GM18861 (cell line): ENCODE results near the gene PDRG1.
"Not testable (repeated sequence)": the region's sequence is repeated elsewhere in the genome, so short reads cannot be mapped to it uniquely, and the experiment has no call there.

Source experiments
- ATAC-seq: cut with Tn5 transposase; IDR thresholded peaks from one replicate; pipeline ENCODE4 v1.9.1; 2021; ENCODE audit not compliant: unreplicated experiment

The PDRG1 gene

DNA sequence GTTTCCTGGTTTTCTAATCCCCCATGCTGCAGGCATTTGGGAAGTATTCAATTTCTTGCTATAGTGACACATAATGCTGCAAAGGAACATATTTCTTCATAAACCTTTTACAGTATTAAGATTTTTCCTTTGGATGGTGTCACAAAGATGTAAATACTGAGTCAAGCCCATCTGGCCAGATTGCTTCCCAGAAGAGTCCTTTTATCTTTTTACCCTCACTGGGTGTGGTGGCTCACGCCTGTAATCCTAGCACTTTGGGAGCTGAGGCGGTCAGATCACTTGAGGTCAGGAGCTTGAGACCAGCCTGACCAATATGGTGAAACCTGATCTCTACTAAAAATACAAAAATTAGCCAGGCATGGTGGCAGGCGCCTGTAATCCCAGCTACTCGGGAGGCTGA is 22.2 kb downstream of the PDRG1 start:
- not testable (repeated sequence) for ATAC-seq

DNA sequence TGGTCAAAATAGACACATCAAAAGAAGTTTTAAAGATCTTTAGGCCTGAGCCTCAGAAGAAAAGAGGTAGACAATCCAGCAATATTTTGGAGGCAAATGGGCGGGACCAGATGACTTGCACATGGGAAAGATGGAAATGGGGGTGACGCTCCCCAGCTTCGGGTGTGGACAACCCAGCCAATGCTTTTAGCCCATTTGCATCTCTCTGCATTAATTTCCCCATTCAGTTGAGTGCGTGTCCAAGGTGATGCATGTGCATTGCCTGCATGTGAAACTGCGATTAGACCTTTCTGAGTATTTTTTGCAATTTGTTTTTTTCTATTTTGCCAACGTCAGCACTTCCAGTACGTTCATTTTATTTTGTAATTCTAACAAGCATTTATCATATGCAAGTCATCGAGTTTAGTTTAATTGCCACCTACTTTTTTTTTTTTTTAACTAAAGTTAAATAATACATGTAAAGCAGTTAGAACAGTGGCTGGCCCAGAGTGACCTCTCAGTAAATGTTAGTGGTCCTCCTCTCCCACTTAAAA is 24.2 kb downstream of the PDRG1 start:
- ATAC-seq: no peak

DNA sequence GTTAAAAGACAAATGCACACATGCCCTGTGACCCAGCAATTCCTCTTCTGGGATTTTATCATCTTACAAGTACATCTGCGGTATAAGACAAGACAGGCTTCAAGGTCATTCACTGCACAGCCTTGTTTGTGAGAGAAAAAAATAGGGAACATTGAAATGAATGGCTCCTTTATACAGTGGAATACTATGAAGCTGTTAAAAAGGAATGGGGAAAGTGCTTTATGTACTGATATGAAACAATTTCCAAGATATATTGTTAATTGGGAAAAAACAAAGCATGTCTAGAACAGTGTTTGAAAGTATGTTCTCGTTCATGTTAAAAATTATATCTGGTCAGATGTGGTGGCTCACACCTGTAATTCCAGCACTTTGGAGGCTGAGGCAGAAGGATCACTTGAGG is 25.4 kb downstream of the PDRG1 start:
- ATAC-seq: no peak

DNA sequence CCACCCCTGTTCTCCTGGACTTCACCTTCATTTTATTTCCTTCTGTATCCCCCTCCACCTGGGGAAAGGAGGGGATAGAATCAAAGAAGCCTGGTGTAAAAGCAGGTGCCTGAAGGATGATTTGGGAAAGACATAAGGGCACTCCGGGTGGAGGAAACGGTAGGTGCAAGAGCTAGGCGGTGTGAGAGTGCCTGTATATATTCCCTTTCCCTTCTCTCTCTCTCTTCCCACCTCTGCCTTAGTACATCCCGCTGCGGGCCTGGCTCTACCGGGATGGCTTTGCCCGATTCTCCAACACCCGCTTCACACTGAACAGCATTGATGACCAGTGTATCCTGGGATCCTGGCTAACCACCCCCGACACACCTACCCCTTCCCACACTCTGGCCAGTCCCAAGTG is 26.2 kb downstream of the PDRG1 start:
- no peak for ATAC-seq

DNA sequence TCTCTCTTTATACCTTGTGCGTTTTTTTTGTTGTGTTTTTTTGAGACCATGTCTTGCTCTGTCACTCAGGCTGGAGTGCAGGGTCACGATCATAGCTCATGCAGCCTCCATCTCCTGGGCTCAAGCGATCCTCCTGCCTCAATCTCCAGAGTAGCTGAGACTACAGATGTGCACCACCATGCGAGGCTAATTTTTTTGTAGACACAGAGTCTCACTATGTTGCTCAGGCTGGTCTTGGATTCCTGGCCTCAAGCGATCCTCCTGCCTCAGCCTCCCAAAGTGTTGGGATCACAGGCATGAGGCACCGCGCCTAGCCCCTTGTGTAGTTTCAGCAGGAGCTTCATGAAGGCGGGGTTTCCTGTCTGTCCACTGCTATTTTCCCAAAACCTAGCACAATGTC is 27.3 kb downstream of the PDRG1 start:
- ATAC-seq: no peak

DNA sequence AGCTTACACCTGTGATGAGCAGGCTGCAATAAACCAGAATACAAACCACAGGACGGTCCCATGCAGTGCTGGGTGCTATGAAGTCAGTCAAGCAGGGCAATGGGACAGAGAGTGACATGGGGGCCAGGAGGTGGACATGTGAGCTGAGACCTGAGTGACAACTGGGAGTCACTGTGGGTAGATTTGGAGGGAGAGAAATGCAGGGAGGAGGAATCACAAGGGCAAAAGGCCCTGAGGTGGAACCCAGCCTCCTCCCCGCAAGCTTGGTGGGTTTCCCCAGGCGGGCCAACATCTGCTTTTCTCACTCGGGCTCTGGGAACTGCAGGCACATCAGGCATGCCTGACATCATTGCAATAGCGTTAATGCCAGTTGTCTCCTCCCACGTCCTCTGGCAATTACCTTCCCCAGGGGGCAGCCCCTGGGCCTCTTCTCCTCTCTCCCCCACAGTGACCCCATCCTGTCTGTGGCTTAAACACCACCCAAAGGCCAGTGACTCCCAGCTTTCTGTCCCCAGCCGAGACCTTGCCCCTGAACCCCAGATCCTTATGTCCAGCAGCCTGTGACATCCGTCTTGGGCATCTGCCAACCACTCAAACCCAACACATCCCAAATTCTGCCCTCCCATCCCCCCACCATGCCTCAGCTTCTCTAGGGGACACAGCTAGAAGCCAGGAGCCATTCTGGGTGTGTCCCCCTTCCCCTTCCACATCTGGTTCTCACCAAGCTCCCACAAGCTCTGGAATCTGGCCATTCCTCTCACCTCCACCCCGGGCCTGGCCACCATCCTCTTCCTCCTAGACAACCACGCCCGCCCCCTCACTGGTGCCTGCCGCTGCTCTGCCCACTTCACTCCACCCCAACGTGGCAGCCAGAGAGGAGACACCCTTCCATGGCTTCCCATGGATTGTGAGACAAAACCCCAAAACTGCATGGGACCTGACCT is 28.2 kb downstream of the PDRG1 start:
- peak; percentile 57 for ATAC-seq

DNA sequence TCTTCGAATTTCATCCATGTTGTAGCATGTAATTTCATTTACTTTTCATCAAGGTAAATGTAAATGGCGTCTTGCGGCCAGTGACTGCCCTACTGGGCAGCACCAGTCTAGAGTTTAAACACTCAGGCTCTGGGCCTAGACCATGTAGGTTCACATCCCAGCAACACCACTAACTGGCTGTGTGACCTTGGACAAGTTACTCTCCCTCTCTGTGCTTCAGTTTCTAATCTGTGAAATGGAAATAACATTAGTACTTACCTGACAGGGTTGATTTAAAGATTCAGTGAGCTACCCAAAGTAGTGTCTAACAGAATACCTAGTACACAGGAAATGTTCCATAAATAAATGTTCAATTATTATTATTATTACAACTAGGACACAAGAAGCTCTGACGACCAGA is 29.3 kb downstream of the PDRG1 start:
- ATAC-seq: no peak

DNA sequence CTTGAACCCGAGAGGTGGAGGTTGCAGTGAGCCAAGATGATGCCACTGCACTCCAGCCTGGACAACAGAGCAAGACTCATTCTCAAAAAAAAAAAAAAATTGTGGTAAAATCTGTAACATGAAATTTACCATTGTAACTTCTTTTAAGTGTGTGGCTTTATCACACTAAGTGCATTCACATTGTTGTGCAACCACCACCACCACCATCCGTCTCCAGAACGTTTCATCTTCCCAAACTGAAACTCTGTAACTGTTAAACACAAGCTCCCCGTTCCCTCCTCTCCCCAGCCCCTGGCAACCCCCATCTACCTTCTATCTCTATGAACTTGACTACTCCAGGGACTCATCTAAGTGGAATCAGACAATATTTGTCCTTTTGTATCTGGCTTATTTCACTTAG is 29.7 kb downstream of the PDRG1 start:
- no peak for ATAC-seq

DNA sequence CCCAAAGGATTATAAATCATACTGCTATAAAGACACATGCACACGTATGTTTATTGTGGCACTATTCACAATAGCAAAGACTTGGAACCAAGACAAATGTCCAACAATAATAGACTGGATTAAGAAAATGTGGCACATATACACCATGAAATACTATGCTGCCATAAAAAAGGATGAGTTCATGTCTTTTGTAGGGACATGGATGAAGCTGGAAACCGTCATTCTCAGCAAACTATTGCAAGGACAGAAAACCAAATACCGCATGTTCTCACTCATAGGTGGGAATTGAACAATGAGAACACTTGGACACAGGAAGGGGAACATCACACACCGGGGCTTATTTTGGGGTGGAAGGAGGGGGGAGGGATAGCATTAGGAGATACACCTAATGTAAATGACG is 30.4 kb downstream of the PDRG1 start:
- not testable (repeated sequence) for ATAC-seq

DNA sequence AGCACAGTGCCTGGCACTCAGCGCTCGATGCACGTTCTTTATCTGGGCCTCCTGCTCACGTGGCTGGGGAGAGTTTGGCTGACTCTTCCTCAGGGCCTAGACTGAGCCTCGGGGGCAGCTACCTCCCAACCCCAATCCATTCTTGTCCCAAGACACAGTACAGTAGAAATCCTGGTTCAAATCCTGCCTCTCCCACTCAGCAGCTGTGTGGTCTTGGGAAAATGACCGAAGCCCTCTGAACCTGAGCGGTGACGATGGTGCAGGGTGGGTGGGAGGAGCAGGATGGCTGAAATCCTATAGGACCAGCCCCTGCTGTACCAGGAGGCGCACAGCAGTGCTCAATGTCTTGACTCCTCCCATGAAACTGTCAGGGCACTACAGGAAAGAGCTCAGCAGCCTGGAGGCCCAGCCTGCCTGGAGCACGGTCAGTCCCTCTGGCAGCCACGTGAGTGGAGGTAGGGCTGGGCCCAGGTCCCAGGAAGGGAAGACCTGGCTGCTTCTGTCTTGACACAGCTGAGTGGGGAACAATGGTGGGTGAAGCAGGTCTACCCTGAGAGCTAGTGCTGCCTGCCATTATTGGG is 31.5 kb downstream of the PDRG1 start:
- ATAC-seq: no peak

DNA sequence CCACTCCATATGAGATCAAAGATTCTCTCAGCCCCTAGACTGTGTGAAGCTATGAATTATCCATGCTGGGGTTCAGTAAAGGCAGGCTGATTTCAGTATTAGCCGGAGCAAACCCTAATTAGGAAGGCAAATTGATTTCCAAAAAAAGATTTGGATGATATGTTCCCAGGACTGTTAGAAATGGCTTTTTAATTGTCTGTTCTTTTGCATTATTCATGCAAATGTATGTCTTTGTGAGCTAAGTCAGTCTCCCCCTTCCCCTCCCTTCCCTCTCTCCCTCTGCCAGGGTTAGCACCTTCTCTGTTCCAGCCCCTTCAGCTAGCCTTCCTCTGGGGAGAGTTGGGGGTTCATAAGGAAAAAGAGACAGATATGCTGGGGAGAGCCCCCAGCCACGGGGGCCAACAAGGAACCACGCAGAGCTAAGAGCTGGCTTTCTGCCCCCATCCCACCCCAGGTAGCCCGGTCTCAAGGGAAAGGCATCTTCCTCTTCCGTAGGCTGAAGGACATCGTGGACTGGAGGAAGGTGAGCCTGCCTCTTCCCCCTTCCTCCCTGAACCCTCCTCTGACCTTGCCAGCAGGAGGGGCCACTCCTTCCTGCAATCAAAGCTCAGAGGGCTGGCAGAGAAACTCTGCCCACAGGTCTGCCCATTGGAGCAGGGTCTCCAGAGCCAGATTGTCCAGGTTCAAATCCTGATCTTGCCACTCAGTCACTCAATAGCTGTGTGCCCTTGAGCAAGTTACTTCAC is 32.3 kb downstream of the PDRG1 start:
- no peak for ATAC-seq

DNA sequence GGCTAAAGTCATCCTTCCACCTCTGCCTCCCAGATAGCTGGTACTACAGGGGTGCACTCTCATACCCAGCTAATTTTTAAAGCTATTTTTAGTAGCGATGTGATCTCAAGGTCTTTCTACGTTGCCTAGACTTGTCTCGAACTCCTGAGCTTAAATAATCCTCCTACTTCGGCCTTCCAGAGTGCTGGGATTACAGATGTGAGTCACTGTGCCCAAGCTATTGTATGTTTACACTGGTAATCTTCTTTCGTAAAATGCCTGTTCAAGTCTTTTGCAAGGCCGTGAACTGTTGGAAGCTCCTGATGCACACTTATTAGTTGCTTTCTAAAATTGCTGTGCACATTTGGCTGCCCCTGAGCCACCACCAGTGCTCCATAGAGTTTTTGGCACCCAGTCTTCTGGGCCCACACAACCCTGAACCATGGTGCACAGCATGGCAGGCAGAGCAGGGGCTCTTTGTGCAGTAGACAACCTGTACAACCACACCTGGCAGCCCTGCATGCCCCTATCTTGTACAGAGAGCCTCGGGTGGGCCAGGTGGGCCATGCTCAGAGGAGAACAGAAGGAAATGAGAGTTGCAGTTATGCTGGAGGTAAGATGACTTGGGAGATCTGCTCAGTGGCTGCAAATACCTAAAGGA is 33.3 kb downstream of the PDRG1 start:
- ATAC-seq: no peak

DNA sequence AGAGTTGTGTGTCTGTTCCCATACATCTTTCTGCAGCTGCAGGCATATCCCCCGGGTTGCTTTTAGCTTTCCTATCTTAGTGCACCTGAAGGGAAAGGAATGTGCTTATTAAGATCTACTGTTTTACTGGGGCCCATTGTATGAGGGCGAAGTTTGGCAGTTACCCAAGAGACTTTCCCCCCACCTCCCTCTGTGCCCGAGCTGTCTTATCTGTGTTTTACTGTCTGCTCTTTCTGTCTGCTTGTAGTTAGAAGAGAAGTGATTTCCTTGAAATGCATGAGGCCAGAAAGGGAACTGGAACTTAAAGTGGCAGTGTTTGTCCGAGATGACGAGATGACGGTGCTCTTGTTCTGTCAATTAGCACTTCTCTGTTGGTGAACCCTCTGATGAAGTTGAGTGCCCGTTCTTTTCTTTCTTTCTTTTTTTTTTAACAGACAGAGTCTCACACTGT is 33.9 kb downstream of the PDRG1 start:
- ATAC-seq: not testable (repeated sequence)

DNA sequence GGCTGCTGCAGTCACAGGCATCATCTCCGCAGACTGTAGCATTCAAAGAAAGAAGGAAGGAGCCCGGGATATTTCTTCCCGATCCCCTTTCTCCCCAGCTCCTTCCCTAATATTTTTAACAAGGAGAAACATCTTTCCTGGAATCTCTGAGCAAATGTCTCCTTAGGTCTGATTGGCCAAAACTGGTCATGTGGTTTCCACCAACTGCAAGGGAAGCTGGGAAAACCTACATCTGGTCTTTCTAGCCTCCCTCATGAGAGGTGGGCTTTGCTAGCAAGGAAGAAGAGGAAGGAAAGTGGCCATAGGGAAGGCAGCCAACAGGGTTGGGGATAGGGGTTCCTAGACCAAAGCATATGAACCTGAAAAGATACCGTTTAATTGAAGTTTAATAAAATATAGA is 35.1 kb downstream of the PDRG1 start:
- no peak for ATAC-seq

DNA sequence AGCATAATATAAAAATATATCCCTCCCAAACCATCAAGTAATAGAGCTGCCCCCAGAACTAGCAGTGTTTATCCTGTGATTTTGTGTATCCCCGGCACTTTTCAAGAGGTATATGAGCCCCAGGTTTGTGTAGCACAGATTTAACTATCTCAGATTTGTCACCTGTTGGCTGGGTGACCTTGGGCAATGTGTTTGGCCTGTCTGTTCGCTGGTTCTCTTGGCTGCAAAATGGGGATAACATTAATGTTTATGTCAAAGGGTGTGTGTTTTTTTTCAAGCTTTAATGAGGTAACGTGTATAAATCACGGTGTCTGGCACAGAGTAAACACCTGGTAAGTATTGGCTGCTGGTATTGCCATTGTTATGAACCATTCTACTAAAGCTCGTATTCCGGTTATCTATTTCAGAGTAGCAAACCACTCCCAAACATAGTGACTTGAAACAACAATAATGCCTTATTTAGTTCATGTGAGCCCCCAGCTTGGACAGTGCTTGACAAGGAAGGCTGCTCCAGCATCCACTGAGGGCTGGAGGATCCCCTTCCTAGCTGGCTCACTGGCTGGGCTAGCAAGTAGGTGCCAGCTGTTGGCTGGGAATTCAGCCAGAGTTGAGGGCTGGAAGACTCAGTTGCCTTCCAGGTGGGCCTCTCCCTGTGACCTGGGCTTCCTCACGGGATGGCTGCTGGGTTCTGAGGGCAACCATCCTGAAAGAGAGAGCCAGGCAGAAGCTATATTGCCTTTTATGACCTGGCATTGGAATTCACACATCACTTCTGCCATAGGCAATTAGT is 36.2 kb downstream of the PDRG1 start:
- ATAC-seq: no peak

DNA sequence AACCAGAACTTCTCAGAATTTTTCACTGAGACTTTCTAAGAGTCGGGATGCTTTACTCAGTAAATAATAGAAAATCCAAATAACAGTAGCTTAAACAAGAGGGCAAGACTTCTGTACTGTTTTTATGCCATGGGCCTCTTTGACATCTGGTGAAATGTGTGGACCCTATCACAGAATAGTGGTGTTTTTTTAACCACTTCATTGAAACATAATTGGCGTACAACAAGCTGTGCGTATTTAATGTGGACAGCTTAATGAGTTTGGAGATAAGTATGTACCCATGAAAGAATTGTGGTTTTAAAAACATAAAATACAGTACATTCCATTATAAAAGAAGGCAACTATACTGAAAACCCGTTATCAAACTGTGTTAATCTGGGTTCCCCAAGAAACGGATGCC is 37.7 kb downstream of the PDRG1 start:
- ATAC-seq: no peak

DNA sequence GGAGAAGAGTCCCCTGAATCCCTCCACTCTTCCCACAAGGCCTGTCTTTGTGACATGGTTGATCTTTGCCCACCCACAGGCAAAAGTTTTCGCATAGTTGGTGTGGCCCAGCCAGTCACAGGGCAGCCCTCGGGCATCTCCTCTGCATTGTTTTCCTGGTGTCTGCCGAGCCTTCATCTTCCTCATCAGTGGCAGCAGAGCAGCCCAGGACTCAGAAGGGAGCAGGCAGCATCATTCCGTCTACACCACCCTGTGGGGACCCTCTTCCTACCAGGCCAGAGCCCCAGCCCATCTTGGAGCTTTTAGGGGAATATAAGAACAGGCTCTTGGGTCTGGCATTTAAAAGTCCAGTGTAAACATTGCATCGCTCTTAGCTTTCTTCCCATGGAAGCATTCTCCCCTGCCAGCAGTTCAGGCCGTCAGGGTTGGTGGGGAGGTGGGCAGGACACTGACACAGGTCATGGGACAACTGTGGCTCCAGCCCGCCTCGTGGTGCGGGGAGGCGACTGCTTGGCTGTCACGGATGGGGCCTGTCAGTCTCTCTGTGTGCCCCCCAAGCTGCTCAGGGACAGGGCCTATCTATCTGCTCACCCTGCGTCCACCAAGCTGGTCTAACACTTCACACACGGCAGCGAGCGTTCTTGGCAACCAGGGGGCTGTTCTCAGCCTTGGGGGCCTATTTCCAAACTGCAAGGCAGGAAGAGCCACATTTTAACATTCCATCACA is 38.3 kb downstream of the PDRG1 start:
- no peak for ATAC-seq

DNA sequence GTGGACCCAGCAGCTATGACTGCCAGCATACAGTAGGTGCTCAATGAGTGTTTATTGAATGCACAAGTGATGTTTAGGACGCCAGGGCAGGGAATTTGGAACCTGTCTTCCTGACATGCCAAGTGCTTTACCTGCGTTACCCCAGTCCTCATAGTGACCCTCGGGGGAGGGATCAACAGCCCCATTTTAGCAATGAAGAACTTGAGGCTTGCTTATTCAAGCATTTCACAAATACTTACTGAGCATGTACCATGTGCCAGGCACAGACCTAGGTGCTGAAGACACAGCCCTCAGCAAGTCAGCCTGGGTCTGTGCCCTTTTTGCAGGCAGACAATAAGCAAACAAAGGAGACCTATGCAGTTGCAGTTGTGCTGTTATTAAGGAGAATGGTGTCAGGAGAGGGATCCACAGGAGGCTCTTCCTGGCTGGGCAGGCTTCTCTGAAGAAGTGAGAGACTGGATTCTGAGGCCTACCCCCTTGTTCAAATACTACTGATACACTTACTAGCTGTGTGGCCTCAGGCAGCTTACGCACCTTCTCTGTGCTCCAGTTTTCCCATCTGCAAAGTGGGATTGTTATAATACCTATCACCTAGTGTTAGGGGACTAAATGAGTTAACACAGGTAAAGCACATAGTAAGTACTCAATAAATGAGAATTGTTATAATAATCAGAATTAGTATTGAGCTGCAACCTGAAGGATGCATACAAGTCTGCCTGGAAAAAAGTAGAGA is 41.6 kb downstream of the PDRG1 start:
- no peak for ATAC-seq
